GM12878 (cell line): ENCODE results near the gene ALB. TPM values are rescaled to one million over a fixed set of nuclear protein-coding genes. Genes with fewer than 3 reads are reported as not detected.

ENCODE experiments used
- ATAC-seq: fragments of 200-7000 bp; cut with Tn5 transposase; 3 replicates; pipeline ENCODE4 v1.9.1; 2020; ENCODE audit warnings: mild to moderate bottlenecking, moderate library complexity
- BruUV-seq: library from RNA; stranded (reverse); fragments of 400-500 nt; replicated peaks from 2 replicates; lab custom pipeline; 2021; lab: Mats Ljungman, UMichigan
- CTCF ChIA-PET: fragments of 300-600 bp; sonication (Branson Sonifier 250); formaldehyde crosslinking; extraction: SDS; loops from one replicate; lab custom pipeline; 2021; ENCODE audit warnings: inconsistent platforms; lab: Yijun Ruan, JAX
- POLR2A ChIA-PET: fragments of 350-600 bp; formaldehyde crosslinking; extraction: SDS; loops from one replicate; lab custom pipeline; 2021; ENCODE audit warnings: inconsistent platforms; lab: Charles Lee
- RAD21 ChIA-PET: fragments of 300-600 bp; sonication (Branson Sonifier 250); formaldehyde crosslinking; loops from one replicate; lab custom pipeline; 2023; ENCODE audit warnings: antibody characterized with exemption; ENCODE audit not compliant: unreplicated experiment; lab: Charles Lee
- SMC1A ChIA-PET: fragments of 300-600 bp; sonication (Branson Sonifier 250); formaldehyde crosslinking; loops from one replicate; lab custom pipeline; 2023; ENCODE audit not compliant: unreplicated experiment, uncharacterized antibody; lab: Charles Lee
- DNase-seq: peaks from one replicate; pipeline ENCODE4 v3.0.0-alpha.2; 2011; ENCODE audit warnings: low read depth, low spot score
- FAIRE-seq: peaks from 3 replicates; lab custom pipeline; 2011; peaks lifted over from hg19 to GRCh38; lab: Jason Lieb, UNC
- H2AFZ ChIP-seq: 2 replicates; pipeline ENCODE4 v1.6.0; 2011; ENCODE audit warnings: low read depth, low read length, control low read depth; ENCODE audit not compliant: control insufficient read depth
- H3K27ac ChIP-seq: 2 replicates; pipeline ENCODE4 v1.5.1; 2011; ENCODE audit warnings: control low read depth; ENCODE audit not compliant: control insufficient read depth, insufficient read depth
- H3K27me3 ChIP-seq, 2 experiments: replicated peaks in 1 of 2; 2 replicates each; pipeline versions ENCODE4 v1.6.0 to v1.6.1; 2011; ENCODE audit warnings: low read length in 1 of 2; ENCODE audit not compliant: control insufficient read depth in 2 of 2, insufficient read depth in 2 of 2
- H3K36me3 ChIP-seq, 2 experiments: 2 replicates each; pipeline ENCODE4 v1.5.1; 2011; ENCODE audit warnings: low read length in 1 of 2; ENCODE audit not compliant: control insufficient read depth in 2 of 2, insufficient read depth in 2 of 2
- H3K4me1 ChIP-seq: 2 replicates; pipeline ENCODE4 v1.6.1; 2011; ENCODE audit warnings: mild to moderate bottlenecking, low read length, moderate library complexity, mixed read lengths; ENCODE audit not compliant: control insufficient read depth, insufficient read depth
- H3K4me2 ChIP-seq: 2 replicates; pipeline ENCODE4 v1.6.0; 2011; ENCODE audit warnings: control low read depth; ENCODE audit not compliant: control insufficient read depth, insufficient read depth
- H3K4me3 ChIP-seq: fragments of 200-600 bp; sonication (generic); 2 replicates; pipeline ENCODE4 v1.5.1; 2016
- H3K79me2 ChIP-seq: 2 replicates; pipeline ENCODE4 v1.6.0; 2011; ENCODE audit warnings: low read length; ENCODE audit not compliant: control insufficient read depth, insufficient read depth
- H3K9ac ChIP-seq: 2 replicates; pipeline ENCODE4 v1.8.0; 2011; ENCODE audit warnings: low read length, control low read depth, mixed read lengths; ENCODE audit not compliant: control insufficient read depth, insufficient read depth
- H3K9me3 ChIP-seq: replicated peaks from 3 replicates; pipeline ENCODE4 v1.5.1; 2011; ENCODE audit warnings: mild to moderate bottlenecking, low read length; ENCODE audit not compliant: control insufficient read depth, insufficient read depth
- H4K20me1 ChIP-seq: 2 replicates; pipeline ENCODE4 v1.6.0; 2011; ENCODE audit not compliant: control insufficient read depth, insufficient read depth
- BCL11A ChIP-seq: IDR thresholded peaks from 2 replicates; pipeline ENCODE4 v1.6.1; 2011; ENCODE audit warnings: low read depth, low read length
- CHD1 ChIP-seq: IDR thresholded peaks from 2 replicates; pipeline ENCODE4 v1.6.1; 2012; ENCODE audit warnings: low read depth, low read length, improper control_type of control experiment
- CREB1 ChIP-seq: IDR thresholded peaks from 2 replicates; pipeline ENCODE4 v1.6.1; 2012; ENCODE audit warnings: low read depth, mild to moderate bottlenecking, inconsistent platforms
- CTCF ChIP-seq, 3 experiments: IDR thresholded peaks in 2 of 3; conservative IDR thresholded peaks in 1 of 3; 2 replicates each; pipeline ENCODE4 v1.5.1; 2011; ENCODE audit warnings: low read depth in 3 of 3, low read length in 3 of 3, mild to moderate bottlenecking in 3 of 3, control low read depth in 2 of 3, moderate library complexity in 2 of 3, inconsistent platforms in 1 of 3, mixed read lengths in 1 of 3; ENCODE audit not compliant: control insufficient read depth in 2 of 3, insufficient read depth in 1 of 3; ENCODE audit errors: extremely low read depth in 1 of 3
- E2F4 ChIP-seq: IDR thresholded peaks from 2 replicates; pipeline ENCODE4 v1.6.1; 2012; ENCODE audit warnings: low read depth, low read length, improper control_type of control experiment
- MTA2 ChIP-seq: fragments of 450-650 bp; IDR thresholded peaks from 2 replicates; pipeline ENCODE4 v1.6.1; 2016; ENCODE audit warnings: low read depth, mild to moderate bottlenecking, moderate library complexity
- NFXL1 ChIP-seq: fragments of 450-650 bp; IDR thresholded peaks from 2 replicates; pipeline ENCODE4 v1.6.1; 2017; ENCODE audit warnings: antibody characterized with exemption, mild to moderate bottlenecking, borderline replicate concordance
- YBX1 ChIP-seq: fragments of 450-650 bp; IDR thresholded peaks from 2 replicates; pipeline ENCODE4 v1.6.1; 2016; ENCODE audit warnings: antibody characterized with exemption
- ZNF687 ChIP-seq: fragments of 450-650 bp; IDR thresholded peaks from 2 replicates; pipeline ENCODE4 v1.6.1; 2017; ENCODE audit warnings: mild to moderate bottlenecking, moderate library complexity
- WGBS: methylation state at CpG from one replicate; pipeline ENCODE4 v1.1.6; 2016; ENCODE audit warnings: low lambda C conversion rate; ENCODE audit not compliant: insufficient replicate concordance, insufficient coverage; ENCODE audit errors: missing lambda C conversion rate; 5-methylcytosine and 5-hydroxymethylcytosine counted together
- in situ Hi-C: fragments of 300-500 bp; cut with MboI; formaldehyde crosslinking; loops from 9 replicates; pipeline ENCODE4 v1.14.3; 2018; ENCODE audit warnings: mixed read lengths
- intact Hi-C: fragments of 100-400 bp; cut with micrococcal nuclease; formaldehyde crosslinking; loops from one replicate; pipeline ENCODE4 v1.14.2; 2022; ENCODE audit not compliant: unreplicated experiment
- polyA plus RNA-seq, 11 experiments: library from polyadenylated mRNA; depleted of rRNA in 4 of 11; unstranded in 6 of 11; stranded (reverse) in 5 of 11; fragments of >200 nt; fragmentation: Nextera tagmentation in 4 of 11; fragmentation: Illumina TruSeq in 1 of 11; extraction: Ambion mirVana in 4 of 11; extraction: Trizol in 1 of 11; gene quantifications; 1 replicate in 1 of 11; 2 replicates in 10 of 11; pipeline versions ENCODE4 v1.2.1 to v1.2.3, GENCODE V29; 2011 to 2016; ENCODE audit warnings: inconsistent platforms in 2 of 11, missing spikeins in 2 of 11, low read depth in 1 of 11
- total RNA-seq, 4 experiments: library from RNA; depleted of rRNA in 3 of 4; stranded (reverse); fragments of >200 nt in 3 of 4; fragmentation: Illumina TruSeq in 1 of 4; extraction: Trizol in 1 of 4; gene quantifications; 2 replicates each; pipeline versions ENCODE4 v1.2.1 to v1.2.3, GENCODE V29; 2013 to 2021

Gene ALB
- total and polyA plus RNA-seq, 10 of the 15 experiments (the other 5 are each of a cell fraction or from before 2014, with no cell fraction given): 0.05 to 29.0 TPM; not detected in 8

GRCh38 chr4:73376976-73377375 is 27.1 kb upstream of the ALB start:
- POLR2A ChIA-PET: no interaction called here
- no peak for ATAC-seq
- no peak for TF ChIP-seq CREB1
- no peak for TF ChIP-seq YBX1
- no peak for TF ChIP-seq CHD1
- no peak for TF ChIP-seq ZNF687
- no peak for TF ChIP-seq NFXL1
- TF ChIP-seq BCL11A: no peak
- TF ChIP-seq CTCF (IDR thresholded peaks at IDR 0.05 in 2 of 3, conservative IDR thresholded peaks at IDR 0.05 in 1 of 3; ENCODE audit: control insufficient read depth in 2 of 3, extremely low read depth in 1 of 3, insufficient read depth in 1 of 3, low read depth in 3 of 3, low read length in 3 of 3): no peak
- no peak for TF ChIP-seq E2F4
- no peak for TF ChIP-seq MTA2
- TF ChIP-seq, all 136 proteins: peak for 0
- no peaks in the 10 kb centered on the region for H3K4me1 ChIP-seq
- H3K27me3 ChIP-seq: no peaks in the 10 kb centered on the region
- H3K4me2 ChIP-seq: no peak overlapping the region
- intact Hi-C loops: no loop called here
- no peak overlapping the region for H3K9ac ChIP-seq
- CTCF ChIA-PET: no interaction called here
- WGBS: 2% methylated on average over 4 of the region's 4 CpGs
- in situ Hi-C loops: no loop called here
- DNase-seq: no peak
- no peaks in the 10 kb centered on the region for H3K9me3 ChIP-seq
- no peaks in the 10 kb centered on the region for H3K36me3 ChIP-seq
- SMC1A ChIA-PET: no interaction called here
- no peak overlapping the region for H3K4me3 ChIP-seq
- RAD21 ChIA-PET: no interaction called here
- H3K79me2 ChIP-seq: no peaks in the 10 kb centered on the region
- BruUV-seq: no TSS peak
- no peak overlapping the region for H2AFZ ChIP-seq
- H4K20me1 ChIP-seq: no peaks in the 10 kb centered on the region
- no peak for FAIRE-seq
- H3K27ac ChIP-seq: no peak overlapping the region
